Mucosa of descending colon (tissue), 3 donors: ENCODE measurements around the gene SDCCAG8. TPM values are rescaled to one million over a fixed set of nuclear protein-coding genes. Genes with fewer than 3 reads are reported as not detected.

Source experiments
- ATAC-seq: fragments of 200-7000 bp; cut with Tn5 transposase; one replicate; pipeline ENCODE4 v1.9.1; 2020; ENCODE audit warnings: mild to moderate bottlenecking, moderate library complexity
- DNase-seq, 3 donors: peaks; one replicate each; pipeline ENCODE4 v3.0.0-alpha.2; 2020
- H3K36me3 ChIP-seq: fragments of 200-600 bp; one replicate; pipeline ENCODE4 v1.8.0; 2021; ENCODE audit warnings: low read depth, mild to moderate bottlenecking
- H3K4me1 ChIP-seq: fragments of 200-600 bp; one replicate; pipeline ENCODE4 v1.8.0; 2021; ENCODE audit warnings: low read depth, mild to moderate bottlenecking
- H3K4me3 ChIP-seq: fragments of 200-600 bp; one replicate; pipeline ENCODE4 v1.8.0; 2021; ENCODE audit warnings: mild to moderate bottlenecking
- H3K9me3 ChIP-seq: fragments of 200-600 bp; one replicate; pipeline ENCODE4 v1.8.0; 2021; ENCODE audit warnings: mild to moderate bottlenecking
- intact Hi-C, 2 donors: fragments of 100-400 bp; cut with DNase I in 1 of 2; cut with micrococcal nuclease in 1 of 2; formaldehyde crosslinking; loops; one replicate each; pipeline versions ENCODE4 v1.11.0 to v1.11.1; 2022; cut with DNase I, micrococcal nuclease
- total RNA-seq, 3 donors: library from RNA; stranded (reverse); fragmentation: NEBNext Ultra II Directional in 2 of 3; extraction: Animal tissue kit (Norgen Biotek cat#: 25700) in 2 of 3; gene quantifications; one replicate each; pipeline versions ENCODE4 v1.2.1 to v1.2.4, GENCODE V29; 2021 to 2023
- TF ChIP-seq, protein P1 (sequence below): fragments of 200-600 bp; IDR thresholded peaks from one replicate; pipeline ENCODE4 v1.8.0; 2022; ENCODE audit warnings: antibody characterized with exemption, mild to moderate bottlenecking
- donor health status: DM: no; HTN: no; CAD: no; lungs with moderate emphysema.
- donor health status: DM: no; HTN: no; CAD: no.
- donor health status: DM: no; HTN: yes; CAD: no.

The SDCCAG8 gene
- total RNA-seq, 3 donors from 2014 or later = 22.1 to 37.5 (median 34.1) TPM

DNA sequence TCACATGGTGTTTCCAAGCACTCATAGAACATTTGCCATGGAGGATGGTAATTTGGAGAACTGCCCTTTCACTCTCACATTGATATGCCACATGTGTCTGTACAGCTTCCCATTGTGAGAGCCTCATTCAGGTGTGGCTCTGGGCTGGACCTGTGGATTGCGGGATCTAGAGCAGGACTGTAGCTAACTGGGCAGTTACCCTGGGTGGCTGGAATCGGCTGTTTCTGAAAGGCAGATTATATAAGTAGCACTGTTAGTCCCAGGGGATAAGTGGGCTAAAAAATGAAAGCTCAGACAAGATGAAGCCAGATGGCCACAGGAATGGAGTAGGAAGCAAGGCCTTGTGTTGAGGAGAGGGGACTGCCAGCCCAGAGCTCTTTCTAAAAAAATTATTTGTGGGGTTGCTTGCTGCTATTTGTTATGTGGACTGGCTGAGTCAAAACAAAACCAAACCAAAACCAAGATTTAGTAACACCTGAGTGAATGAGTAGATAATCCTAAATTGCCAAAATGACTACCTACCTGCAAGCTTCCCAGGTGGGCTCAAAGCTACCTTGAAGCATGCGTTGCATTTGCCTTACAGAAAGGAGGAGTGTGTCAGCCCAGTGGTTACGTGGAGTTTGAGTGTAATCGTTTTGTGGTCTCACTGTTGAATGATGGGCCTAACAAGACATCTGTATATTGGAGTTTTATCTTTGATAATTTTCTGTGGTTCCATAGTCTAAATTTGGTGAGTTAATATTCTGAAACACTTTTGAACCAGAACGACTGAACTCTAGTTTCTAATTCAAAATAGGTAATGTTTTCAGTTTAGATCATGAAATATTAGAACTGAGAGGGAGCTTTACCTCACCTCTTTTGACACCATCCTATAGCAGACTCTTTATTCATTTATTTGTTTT, 58.0 kb downstream of the SDCCAG8 start:
- TF ChIP-seq, protein P1, sequence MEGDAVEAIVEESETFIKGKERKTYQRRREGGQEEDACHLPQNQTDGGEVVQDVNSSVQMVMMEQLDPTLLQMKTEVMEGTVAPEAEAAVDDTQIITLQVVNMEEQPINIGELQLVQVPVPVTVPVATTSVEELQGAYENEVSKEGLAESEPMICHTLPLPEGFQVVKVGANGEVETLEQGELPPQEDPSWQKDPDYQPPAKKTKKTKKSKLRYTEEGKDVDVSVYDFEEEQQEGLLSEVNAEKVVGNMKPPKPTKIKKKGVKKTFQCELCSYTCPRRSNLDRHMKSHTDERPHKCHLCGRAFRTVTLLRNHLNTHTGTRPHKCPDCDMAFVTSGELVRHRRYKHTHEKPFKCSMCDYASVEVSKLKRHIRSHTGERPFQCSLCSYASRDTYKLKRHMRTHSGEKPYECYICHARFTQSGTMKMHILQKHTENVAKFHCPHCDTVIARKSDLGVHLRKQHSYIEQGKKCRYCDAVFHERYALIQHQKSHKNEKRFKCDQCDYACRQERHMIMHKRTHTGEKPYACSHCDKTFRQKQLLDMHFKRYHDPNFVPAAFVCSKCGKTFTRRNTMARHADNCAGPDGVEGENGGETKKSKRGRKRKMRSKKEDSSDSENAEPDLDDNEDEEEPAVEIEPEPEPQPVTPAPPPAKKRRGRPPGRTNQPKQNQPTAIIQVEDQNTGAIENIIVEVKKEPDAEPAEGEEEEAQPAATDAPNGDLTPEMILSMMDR = no peak
- Histone ChIP-seq H3K9me3 (no peaks in the 10 kb centered on the region), H3K4me3 (no peak overlapping the region), H3K4me1 (no peaks in the 10 kb centered on the region), H3K36me3 (no peaks in the 10 kb centered on the region)
- DNase-seq (no peak), ATAC-seq (no peak)
- intact Hi-C loops = no loop called here

DNA sequence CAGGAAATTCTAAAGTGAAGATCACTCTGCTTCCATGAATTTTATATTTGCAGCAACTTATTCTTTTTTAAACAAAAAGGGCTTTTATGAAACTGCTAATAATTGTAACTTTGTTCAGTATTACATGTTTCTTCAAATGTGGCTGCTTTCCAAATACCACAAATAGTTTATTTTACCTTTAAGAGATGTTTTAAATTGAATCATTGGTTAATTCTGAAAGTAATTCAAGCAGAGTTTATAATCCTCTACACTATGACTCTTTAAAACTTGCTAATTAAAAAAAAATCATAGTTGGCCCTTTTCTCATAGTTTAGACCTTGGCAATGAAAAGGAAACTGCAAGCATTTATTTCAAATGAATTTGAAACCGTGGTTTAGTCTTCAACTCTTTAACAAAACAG, 59.6 kb downstream of the SDCCAG8 start:
- intact Hi-C loops = no loop called here
- H3K4me3 ChIP-seq = no peak overlapping the region
- TF ChIP-seq, protein P1 = no peak
- H3K36me3 ChIP-seq = no peaks in the 10 kb centered on the region
- ATAC-seq (no peak), DNase-seq (no peak)
- H3K9me3 ChIP-seq = no peaks in the 10 kb centered on the region
- no peaks in the 10 kb centered on the region for H3K4me1 ChIP-seq

DNA sequence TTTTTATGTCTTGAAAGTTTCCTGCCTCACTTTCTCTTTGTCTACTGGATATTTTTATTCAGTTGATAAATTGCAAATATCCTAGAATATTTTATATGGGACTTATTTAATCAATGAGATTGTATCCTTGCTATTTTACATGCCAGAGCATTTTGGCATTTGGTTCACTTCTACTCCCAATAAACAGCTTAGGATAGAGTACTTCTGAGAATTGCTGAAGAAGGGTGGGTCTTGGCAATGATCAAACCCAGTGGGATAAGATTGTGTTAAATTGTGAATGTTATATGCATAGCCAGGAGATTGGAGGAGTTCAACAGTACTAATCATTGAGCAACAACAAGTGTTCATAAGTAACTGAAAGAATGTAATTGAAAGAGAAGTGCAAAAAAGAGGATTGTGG, 60.1 kb downstream of the SDCCAG8 start:
- Histone ChIP-seq H3K4me1 (no peaks in the 10 kb centered on the region), H3K36me3 (no peaks in the 10 kb centered on the region), H3K4me3 (no peak overlapping the region), H3K9me3 (no peaks in the 10 kb centered on the region)
- intact Hi-C loops = no loop called here
- DNase-seq (no peak), ATAC-seq (no peak)
- TF ChIP-seq, protein P1 = no peak

DNA sequence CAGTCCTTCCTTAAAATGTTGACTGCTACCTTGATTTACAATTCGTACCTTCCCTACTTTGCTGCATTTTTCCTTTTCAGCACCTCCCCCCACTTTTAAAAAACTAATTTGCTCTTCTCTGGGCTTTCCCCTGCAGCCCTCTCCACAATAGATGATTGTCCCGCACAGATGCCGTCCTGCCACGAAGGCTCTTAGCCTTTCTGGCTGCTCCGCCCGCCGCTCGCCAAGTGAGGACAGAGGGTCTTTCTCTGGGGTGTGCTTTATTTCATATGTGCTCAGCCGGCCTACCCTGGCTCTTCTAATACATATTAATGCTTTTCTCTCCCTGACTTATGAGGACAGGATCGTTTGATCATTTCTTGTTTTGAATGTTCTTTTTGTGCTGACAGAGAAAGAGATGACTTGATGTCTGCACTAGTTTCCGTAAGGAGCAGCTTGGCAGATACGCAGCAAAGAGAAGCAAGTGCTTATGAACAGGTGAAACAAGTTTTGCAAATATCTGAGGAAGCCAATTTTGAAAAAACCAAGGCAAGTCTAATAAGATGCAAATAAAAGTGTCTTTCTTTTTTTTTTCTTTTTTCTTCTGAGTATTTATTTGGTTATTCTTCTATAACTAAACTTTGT, 60.6 kb downstream of the SDCCAG8 start:
- no peaks in the 10 kb centered on the region for H3K9me3 ChIP-seq
- TF ChIP-seq, protein P1 = no peak
- DNase-seq = no peak
- H3K4me3 ChIP-seq = no peak overlapping the region
- no peaks in the 10 kb centered on the region for H3K36me3 ChIP-seq
- H3K4me1 ChIP-seq = no peaks in the 10 kb centered on the region
- intact Hi-C loops = no loop called here
- ATAC-seq = no peak

DNA sequence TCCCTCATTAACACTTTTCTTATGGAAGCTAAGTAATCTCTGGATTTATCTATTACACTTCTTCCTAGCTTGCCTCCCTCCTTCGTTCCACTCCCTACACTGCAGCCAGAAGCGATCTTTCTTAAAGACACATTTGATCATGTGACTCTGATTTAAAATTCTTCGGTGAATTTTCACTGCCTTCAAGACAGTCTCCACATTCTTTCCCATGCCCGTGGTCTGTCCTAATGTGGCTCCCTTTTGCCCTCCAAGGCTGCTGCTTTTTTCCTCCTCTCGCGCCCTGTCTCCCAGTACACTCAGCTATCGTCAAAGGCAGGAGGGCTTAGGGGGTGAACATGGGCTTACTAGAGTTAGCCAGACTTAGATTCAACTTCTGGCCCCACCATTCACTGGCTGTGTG, 64.4 kb downstream of the SDCCAG8 start:
- intact Hi-C loops = loop anchor here in 1 of 2 donors (10.0 kb wide), 1 partner anchor 855 kb away; no protein-coding TSS in a partner anchor

More for the DNA sequence above, 64.4 kb downstream of the SDCCAG8 start:
- DNase-seq (no peak), ATAC-seq (no peak)
- TF ChIP-seq, protein P1 = no peak
- Histone ChIP-seq H3K4me1 (no peaks in the 10 kb centered on the region), H3K36me3 (no peaks in the 10 kb centered on the region), H3K9me3 (no peaks in the 10 kb centered on the region), H3K4me3 (no peak overlapping the region)
